Stimulated activated CD8-positive, alpha-beta memory T cell treated with anti-CD3 and anti-CD28 coated beads, Interleukin-15, amount 100 ng/mL, for 1 hour (primary cell): Measurements from ENCODE around the gene IL17C.

Source experiments
- DNase-seq: peaks from one replicate; pipeline ENCODE4 v3.0.0-alpha.2; 2020; ENCODE audit warnings: low read depth

The IL17C gene

DNA sequence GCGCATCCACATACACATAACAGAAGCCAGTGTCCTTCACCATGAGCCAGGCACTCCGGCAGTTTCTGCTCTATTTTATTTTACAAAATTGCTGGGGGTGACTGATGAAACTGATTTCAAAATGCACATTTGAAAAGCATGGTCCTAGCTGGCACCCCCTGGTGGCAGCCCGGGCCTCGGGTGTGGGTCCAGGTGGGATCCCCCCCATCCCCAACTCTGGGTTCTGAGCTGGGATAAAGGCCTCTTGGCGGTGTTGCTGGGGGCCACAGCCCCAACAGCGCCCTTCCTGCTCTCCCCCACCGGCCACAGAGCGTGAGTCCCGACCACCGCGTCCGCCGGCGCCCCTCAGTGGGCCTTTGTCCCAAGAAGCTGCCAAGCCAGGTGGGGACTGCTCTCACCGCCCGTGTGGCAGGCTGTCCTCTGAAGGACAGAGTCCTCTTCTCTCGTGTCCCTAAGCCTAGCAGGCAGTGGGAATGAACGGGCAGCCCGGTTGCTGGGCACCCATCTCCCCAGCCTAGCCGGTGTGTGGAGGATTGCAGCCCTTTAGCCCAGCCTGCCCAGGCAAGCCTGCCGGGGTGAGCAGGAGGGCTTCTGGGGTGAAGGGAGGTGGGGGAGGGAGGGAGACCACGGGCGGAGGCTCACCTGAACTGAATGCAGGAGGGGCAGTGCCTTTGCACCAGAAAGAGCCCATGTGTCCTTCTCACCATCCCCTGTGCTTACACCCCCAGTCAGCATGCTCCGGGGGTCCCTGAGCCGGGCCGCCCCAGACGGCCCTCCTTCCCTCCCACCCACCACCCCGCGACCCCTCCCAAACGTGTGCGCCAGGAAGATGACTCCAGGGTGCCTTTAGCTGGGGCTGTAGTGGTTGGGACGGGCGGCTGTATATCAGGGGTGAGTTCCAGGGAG lies 47.0 kb downstream of the IL17C start:
- DNase-seq: peak; percentile 56

GRCh38 chr16:88686062-88686438 lies 47.7 kb downstream of the IL17C start:
- DNase-seq: no peak

- peak; percentile 73 for DNase-seq
These were observed 48.3 kb downstream of the IL17C start, which contains the start of gene SNAI3 for GRCh38 chr16:88686439-88687253. Gene SNAI3, minus strand, starts transcription at chr16:88686507. Its CDS starts 101 bp downstream, at chr16:88686406.

GRCh38 chr16:88687254-88687576 lies 48.8 kb downstream of the IL17C start:
- DNase-seq: no peak

GRCh38 chr16:88687676-88688012 lies 49.3 kb downstream of the IL17C start:
- no peak for DNase-seq

DNA sequence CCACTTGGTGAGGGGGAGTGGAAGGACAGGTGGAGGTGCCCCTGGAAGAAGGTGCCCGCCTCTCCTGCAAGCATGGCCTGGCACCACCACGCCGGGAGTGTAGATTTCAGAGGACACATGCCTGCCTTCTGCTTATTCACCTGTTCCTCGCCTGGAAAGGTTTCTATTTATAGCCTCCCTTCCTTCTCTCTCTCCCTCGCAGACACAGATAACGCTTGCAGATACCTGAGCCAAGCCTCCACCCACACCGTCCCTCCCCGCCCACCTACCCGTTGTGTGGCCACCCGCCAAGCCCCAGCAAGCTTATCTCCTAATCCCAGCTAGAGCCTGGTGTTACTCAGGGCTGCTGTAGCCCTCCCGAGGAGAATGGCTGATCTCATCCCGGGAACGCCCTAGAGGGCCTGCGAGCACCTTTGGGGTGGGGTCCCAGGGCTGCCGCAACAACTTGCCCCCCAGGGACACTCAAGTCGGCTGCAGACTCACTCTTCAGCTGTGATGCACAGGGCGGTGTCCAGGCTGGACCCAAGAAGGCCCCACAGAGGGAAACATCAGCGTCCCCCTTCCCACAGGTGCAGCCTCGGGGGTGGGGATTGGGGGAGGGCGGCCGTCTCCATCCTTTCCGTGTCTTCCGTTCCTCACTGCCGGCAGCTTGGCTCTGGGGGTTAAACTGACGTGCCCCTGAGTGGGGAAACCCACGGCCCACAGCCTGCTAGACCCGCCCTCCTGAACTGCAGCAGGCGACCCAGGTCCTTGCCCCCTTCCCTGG lies 49.8 kb downstream of the IL17C start:
- DNase-seq: no peak
